Hematopoietic multipotent progenitor cell treated with erythropoietin and hydrocortisone succinate and interleukin-3 and kit ligand, for 17 days (in vitro differentiated cells): ENCODE results near the gene PTBP3.
"Not testable (repeated sequence)": the region's sequence is repeated elsewhere in the genome, so short reads cannot be mapped to it uniquely, and the experiment has no call there.

Source experiments
- DNase-seq: peaks from one replicate; pipeline ENCODE4 v3.0.0-alpha.2; 2015; ENCODE audit warnings: low spot score

Gene PTBP3

GRCh38 chr9:112322701-112323377 lies 10.6 kb downstream of the PTBP3 start:
- no peak for DNase-seq

GRCh38 chr9:112316258-112316943 lies 17.0 kb downstream of the PTBP3 start:
- no peak for DNase-seq

GRCh38 chr9:112315331-112316257 lies 17.8 kb downstream of the PTBP3 start:
- no peak for DNase-seq

GRCh38 chr9:112312139-112312538 lies 21.3 kb downstream of the PTBP3 start:
- DNase-seq: no peak

- DNase-seq: no peak
These were observed 21.9 kb downstream of the PTBP3 start for GRCh38 chr9:112311497-112311896.

- no peak for DNase-seq
These were observed 22.6 kb downstream of the PTBP3 start for GRCh38 chr9:112310826-112311225.

- DNase-seq: no peak
These were observed 24.8 kb downstream of the PTBP3 start for GRCh38 chr9:112308588-112308987.

- DNase-seq: no peak
These were observed 32.0 kb downstream of the PTBP3 start for GRCh38 chr9:112301420-112301819.

GRCh38 chr9:112299514-112299913 lies 33.9 kb downstream of the PTBP3 start:
- DNase-seq: no peak

- DNase-seq: no peak
These were observed 36.5 kb downstream of the PTBP3 start for GRCh38 chr9:112296929-112297328.

GRCh38 chr9:112295174-112295573 lies 38.2 kb downstream of the PTBP3 start:
- no peak for DNase-seq

- no peak for DNase-seq
These were observed 45.4 kb downstream of the PTBP3 start for GRCh38 chr9:112288029-112288428.

GRCh38 chr9:112286926-112287325 lies 46.5 kb downstream of the PTBP3 start:
- no peak for DNase-seq

GRCh38 chr9:112285056-112285455 lies 48.4 kb downstream of the PTBP3 start:
- DNase-seq: no peak

GRCh38 chr9:112283582-112284253 lies 49.7 kb downstream of the PTBP3 start:
- DNase-seq: no peak

- DNase-seq: not testable (repeated sequence)
These were observed 50.6 kb downstream of the PTBP3 start for GRCh38 chr9:112282841-112283240.

- no peak for DNase-seq
These were observed 52.5 kb downstream of the PTBP3 start for GRCh38 chr9:112280904-112281303.

- DNase-seq: no peak
These were observed 53.9 kb downstream of the PTBP3 start for GRCh38 chr9:112279501-112279900.

GRCh38 chr9:112278152-112278551 lies 55.3 kb downstream of the PTBP3 start:
- DNase-seq: no peak

GRCh38 chr9:112274600-112274999 lies 58.8 kb downstream of the PTBP3 start:
- no peak for DNase-seq

- no peak for DNase-seq
These were observed 59.5 kb downstream of the PTBP3 start for GRCh38 chr9:112273876-112274275.

GRCh38 chr9:112271466-112272098 lies 61.8 kb downstream of the PTBP3 start:
- no peak for DNase-seq
